HG03520 (cell line): ENCODE results near the gene DBNDD1.

Source experiments
- ATAC-seq: cut with Tn5 transposase; IDR thresholded peaks from one replicate; pipeline ENCODE4 v1.9.1; 2021; ENCODE audit warnings: mild to moderate bottlenecking, moderate library complexity; ENCODE audit not compliant: unreplicated experiment

The DBNDD1 gene

DNA sequence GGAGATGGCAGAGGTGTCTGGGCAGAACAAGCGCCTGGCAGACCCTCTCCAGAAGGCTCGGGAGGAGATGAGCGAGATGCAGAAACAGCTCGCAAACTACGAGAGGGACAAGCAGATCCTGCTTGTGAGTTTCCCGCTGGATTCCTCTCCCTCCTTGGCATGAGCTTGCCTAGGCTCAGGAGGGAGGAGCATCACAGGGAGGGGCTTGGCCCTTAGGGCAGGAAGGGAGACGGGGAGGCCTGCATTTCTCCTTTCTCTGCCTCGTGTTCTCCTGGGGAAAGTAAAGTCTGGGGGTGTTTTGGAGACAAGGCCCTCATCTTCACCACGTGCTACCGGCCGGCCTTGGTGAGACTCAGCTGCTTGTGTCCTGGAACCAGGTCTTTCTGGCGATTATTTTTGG lies 18.0 kb upstream of the DBNDD1 start:
- ATAC-seq: no peak

- no peak for ATAC-seq
Measured at GRCh38 chr16:90035902-90036301, 16.6 kb upstream of the DBNDD1 start.

DNA sequence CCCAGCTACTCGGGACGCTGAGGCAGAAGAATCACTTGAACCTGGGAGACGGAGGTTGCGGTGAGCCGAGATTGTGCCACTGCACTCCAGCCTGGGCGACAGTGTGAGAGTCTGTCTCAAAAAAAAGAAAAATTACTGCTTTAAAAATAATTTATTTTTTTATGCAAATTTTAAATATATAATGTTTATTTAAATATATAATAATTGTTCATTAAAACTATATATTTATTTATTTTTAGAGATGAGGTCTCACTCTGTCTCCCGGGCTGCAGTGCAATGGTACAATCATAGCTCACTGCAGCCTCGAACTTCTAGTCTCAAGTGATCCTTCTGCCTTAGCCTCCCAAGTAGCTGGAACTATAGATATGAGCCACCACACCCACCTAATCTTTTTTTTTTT lies 15.2 kb upstream of the DBNDD1 start:
- no peak for ATAC-seq

GRCh38 chr16:90033387-90033786 lies 14.1 kb upstream of the DBNDD1 start:
- no peak for ATAC-seq

- no peak for ATAC-seq
Measured at GRCh38 chr16:90032674-90033331, 13.5 kb upstream of the DBNDD1 start.

DNA sequence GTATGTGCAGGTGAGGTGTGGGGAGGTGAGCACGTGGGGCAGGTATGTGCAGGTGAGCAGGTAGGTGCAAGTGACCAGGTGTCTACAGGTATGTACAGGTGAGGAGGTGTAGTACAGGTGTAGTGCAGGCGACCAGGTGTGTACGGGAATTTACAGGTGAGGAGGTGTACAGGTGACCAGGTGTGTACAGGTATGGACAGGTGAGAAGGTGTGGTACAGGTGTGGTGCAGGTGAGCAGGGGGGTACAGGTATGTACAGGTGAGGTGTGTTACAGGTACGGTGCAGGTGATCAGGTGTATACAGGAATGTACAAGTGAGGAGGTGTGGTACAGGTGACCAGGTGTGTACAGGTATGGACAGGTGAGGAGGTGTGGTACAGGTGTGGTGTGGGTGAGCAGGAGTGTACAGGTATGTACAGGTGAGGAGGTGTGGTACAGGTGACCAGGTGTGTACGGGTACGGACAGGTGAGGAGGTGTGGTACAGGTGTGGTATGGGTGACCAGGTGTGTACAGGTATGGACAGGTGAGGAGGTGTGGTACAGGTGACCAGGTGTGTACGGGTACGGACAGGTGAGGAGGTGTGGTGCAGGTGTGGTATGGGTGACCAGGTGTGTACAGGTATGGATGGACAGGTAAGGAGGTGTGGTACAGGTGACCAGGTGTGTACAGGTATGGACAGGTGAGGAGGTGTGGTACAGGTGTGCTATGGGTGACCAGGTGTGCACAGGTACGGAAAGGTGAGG lies 12.8 kb upstream of the DBNDD1 start:
- ATAC-seq: no peak

DNA sequence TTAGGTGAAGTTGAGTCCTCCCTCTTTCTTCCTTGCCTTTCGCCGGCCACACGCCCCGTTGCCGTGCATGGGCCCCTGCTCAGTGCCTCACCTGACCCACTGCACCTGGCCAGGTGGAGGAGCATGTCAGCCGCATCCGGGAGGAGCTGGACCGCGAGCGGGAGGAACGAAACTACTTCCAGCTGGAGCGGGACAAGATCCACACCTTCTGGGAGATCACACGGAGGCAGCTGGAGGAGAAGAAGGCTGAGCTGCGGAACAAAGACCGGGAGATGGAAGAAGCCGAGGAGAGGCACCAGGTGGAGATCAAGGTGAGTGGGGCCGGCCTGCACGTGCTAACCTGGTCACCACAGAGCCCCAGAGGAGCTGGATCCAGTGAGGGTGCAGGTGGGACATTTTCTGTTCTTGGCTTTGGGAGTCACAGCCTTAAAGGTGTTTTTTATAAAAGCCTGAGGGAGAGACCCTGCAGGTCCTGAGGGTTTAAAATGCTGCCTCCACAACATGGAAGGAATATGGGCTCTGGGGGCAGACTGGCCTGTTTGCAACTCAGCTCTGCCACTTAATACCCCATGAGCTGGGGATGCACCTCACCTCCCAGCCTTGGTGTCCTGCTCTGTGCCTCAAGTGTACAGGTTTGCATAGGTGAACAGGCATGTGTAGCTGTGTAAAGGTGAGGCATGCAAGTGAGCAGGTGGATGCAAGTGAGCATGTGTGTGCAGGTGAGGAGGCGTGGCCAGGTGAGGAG lies 12.1 kb upstream of the DBNDD1 start:
- ATAC-seq: no peak

GRCh38 chr16:90028985-90029384 lies 9.7 kb upstream of the DBNDD1 start:
- ATAC-seq: no peak

DNA sequence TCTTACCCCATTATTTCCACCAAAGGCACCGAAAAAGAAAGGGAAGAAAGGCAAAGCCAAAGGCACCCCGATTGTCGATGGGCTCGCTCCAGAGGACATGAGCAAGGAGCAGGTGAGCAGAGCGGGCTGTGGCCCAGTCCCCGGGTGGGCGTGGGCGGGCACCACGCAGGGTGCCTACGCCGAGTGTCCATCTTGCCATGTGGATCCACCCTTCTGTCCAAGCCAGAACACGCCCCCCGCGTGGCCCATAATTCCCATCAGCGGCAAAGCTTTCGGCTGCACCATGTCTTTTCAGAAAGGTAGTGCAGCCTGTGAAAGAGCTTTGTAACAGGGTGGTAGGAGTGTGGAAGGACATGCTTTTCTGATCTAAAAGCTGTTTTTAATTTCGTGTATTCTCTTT lies 8.4 kb upstream of the DBNDD1 start:
- no peak for ATAC-seq

- ATAC-seq: no peak
Measured at GRCh38 chr16:90026135-90026534, 6.9 kb upstream of the DBNDD1 start.

- no peak for ATAC-seq
Measured at GRCh38 chr16:90023078-90023447, 3.8 kb upstream of the DBNDD1 start.

- no peak for ATAC-seq
Measured at GRCh38 chr16:90022209-90023077, 3.2 kb upstream of the DBNDD1 start.

DNA sequence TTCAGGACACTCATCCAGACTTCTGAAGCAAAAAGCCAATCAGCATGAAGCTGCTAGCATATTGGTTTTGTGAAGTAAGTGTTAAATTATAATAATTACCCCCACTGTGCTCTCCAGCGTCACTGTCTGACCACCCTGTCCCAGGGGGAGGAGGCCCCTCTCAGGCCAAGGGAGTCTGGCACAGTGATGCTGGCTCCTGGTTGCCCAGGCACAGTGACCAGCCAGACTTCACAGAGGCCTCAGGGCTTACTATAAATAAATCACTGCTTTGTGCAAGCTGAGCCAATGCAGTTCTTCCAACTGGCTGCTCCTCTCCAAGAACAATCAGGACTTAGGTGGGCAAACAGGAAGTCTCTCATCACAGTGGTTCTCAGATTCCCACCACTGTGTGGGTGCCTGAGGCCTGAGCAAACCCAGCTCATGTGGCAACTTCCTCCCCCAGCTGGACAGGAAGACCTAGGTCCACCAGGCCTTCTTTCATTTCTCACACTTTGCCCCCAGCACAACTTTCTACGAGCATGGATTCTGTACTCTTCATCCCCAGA lies 1.7 kb upstream of the DBNDD1 start:
- no peak for ATAC-seq

DNA sequence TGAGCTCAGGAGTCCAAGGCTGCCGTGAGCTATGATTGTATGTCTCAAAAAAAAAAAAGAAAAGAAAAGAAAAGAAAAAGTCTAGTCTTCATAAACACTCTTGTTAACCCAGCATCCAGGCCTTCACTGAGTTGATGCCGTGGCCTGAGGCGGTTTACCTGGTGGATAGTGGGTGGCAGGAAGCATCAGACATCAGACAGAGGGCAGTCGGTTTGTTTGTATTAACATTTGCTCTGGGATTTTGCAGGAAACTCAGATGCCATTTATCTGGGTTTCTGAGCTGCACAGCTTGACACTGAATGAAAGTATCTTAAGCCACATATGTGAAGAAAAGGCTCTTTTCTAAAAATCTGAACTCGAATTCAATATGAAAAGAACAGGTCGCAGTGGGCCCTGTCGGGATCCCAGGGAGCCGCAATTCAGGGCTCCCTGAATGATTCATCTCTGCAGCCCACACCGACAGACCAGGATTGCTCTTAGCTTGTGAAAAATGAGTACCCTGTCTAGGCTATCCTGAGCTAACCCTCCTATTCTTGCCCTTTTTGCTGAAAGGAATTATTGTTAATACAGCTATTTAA lies 1.1 kb upstream of the DBNDD1 start:
- no peak for ATAC-seq

- no peak for ATAC-seq
Measured at GRCh38 chr16:90019543-90020259, 445 bp upstream of the DBNDD1 start.

- no peak for ATAC-seq
Measured at GRCh38 chr16:90018297-90018651, 982 bp downstream of the DBNDD1 start.

- ATAC-seq: no peak
Measured at GRCh38 chr16:90016339-90016950, 2.8 kb downstream of the DBNDD1 start.

DNA sequence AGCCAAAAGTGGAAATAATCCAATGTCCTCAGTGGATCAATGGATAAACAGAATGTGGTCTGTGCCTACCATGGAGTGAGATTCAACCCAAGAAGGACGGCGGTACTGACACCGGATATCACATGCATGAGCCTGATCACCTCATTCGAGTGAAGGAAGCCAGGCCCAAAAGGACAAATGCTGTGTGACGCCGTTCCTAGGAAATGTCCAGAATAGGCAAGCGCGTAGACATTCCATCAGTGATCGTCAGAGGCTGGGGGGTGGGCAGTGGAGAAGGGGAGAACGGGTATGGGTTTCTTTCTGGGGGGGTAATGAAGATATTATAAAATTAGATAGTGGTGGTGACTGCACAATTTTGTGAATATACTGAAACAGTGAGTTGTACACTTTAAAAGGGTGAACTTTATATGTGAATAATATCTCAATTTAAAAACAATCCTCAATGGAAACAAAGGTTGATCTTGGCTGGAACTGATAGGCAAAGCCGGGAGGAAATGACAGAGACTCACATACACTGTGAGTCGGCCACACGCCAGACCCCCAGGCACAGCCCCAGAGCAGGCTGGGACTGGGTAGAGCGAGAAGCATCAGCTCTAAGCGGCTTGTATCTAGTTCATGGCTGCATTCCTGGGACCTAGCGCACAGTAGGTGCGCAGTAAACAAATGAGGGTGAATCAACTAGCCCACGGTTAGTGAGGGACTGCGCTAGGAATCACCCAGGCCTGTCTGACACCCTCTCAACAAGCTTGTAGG lies 3.5 kb downstream of the DBNDD1 start:
- ATAC-seq: no peak
